IPS-NIHi7 (cell line): Measurements from ENCODE around the gene RAN.
A peak's percentile ranks its signal among the peaks of the same experiment; 100 is the strongest.
"Not testable (repeated sequence)": the region's sequence is repeated elsewhere in the genome, so short reads cannot be mapped to it uniquely, and the experiment has no call there.

ENCODE experiments used
- DNase-seq: peaks from one replicate; pipeline ENCODE4 v3.0.0; 2012; ENCODE audit warnings: mixed read lengths; ENCODE audit errors: extremely low spot score

The RAN gene

GRCh38 chr12:130871286-130872178 is at the start of gene RAN:
Gene RAN, plus strand, starts transcription at chr12:130872066. Its CDS starts 528 bp downstream, at chr12:130872594.
- DNase-seq: peak; percentile 97

- no peak for DNase-seq
Measured at GRCh38 chr12:130825771-130826150, 46.1 kb upstream of the RAN start.

GRCh38 chr12:130826151-130826801 is 45.6 kb upstream of the RAN start:
- peak; percentile 82 for DNase-seq

GRCh38 chr12:130827432-130827831 is 44.4 kb upstream of the RAN start:
- DNase-seq: no peak

- no peak for DNase-seq
Measured at GRCh38 chr12:130828895-130829294, 43.0 kb upstream of the RAN start.

- DNase-seq: no peak
Measured at GRCh38 chr12:130829391-130830245, 42.2 kb upstream of the RAN start.

GRCh38 chr12:130830246-130830551 is 41.7 kb upstream of the RAN start:
- no peak for DNase-seq

GRCh38 chr12:130831246-130831645 is 40.6 kb upstream of the RAN start:
- DNase-seq: no peak

- DNase-seq: no peak
Measured at GRCh38 chr12:130831876-130832405, 39.9 kb upstream of the RAN start.

GRCh38 chr12:130832561-130833209 is 39.2 kb upstream of the RAN start:
- no peak for DNase-seq

- DNase-seq: no peak
Measured at GRCh38 chr12:130835011-130835410, 36.9 kb upstream of the RAN start.

- DNase-seq: no peak
Measured at GRCh38 chr12:130835436-130835835, 36.4 kb upstream of the RAN start.

GRCh38 chr12:130838284-130838950 is 33.4 kb upstream of the RAN start:
- peak; percentile 45 for DNase-seq

- DNase-seq: peak; percentile 92
Measured at GRCh38 chr12:130838951-130839769, 32.7 kb upstream of the RAN start, which contains the start of gene STX2. Gene STX2, minus strand, starts transcription at chr12:130839250. Its CDS starts 151 bp downstream, at chr12:130839099.

- no peak for DNase-seq
Measured at GRCh38 chr12:130839770-130840404, 32.0 kb upstream of the RAN start.

GRCh38 chr12:130846369-130846768 is 25.5 kb upstream of the RAN start:
- DNase-seq: no peak

- no peak for DNase-seq
Measured at GRCh38 chr12:130847112-130847511, 24.8 kb upstream of the RAN start.

GRCh38 chr12:130848105-130848504 is 23.8 kb upstream of the RAN start:
- not testable (repeated sequence) for DNase-seq

- not testable (repeated sequence) for DNase-seq
Measured at GRCh38 chr12:130848785-130849305, 23.0 kb upstream of the RAN start.
